HG03342 (cell line): Measurements from ENCODE around the gene DRGX.

Experiments used
- ATAC-seq: cut with Tn5 transposase; IDR thresholded peaks from one replicate; pipeline ENCODE4 v1.9.1; 2021; ENCODE audit warnings: mild to moderate bottlenecking, moderate library complexity; ENCODE audit not compliant: unreplicated experiment

Gene DRGX

GRCh38 chr10:49384268-49384953, 11.5 kb downstream of the DRGX start:
- no peak for ATAC-seq

- ATAC-seq, result no peak
Measured at GRCh38 chr10:49383853-49384252, 12.0 kb downstream of the DRGX start.

GRCh38 chr10:49382826-49383225, 13.1 kb downstream of the DRGX start:
- ATAC-seq, result no peak

- ATAC-seq, result no peak
Measured at GRCh38 chr10:49382226-49382625, 13.7 kb downstream of the DRGX start.

GRCh38 chr10:49381111-49381900, 14.6 kb downstream of the DRGX start:
- no peak for ATAC-seq

- ATAC-seq, result no peak
Measured at GRCh38 chr10:49379596-49380410, 16.1 kb downstream of the DRGX start.

- ATAC-seq, result no peak
Measured at GRCh38 chr10:49377256-49377655, 18.6 kb downstream of the DRGX start.

- ATAC-seq, result no peak
Measured at GRCh38 chr10:49375611-49376010, 20.3 kb downstream of the DRGX start.

- ATAC-seq, result no peak
Measured at GRCh38 chr10:49374740-49375139, 21.1 kb downstream of the DRGX start.

GRCh38 chr10:49373361-49373760, 22.5 kb downstream of the DRGX start:
- ATAC-seq, result no peak

GRCh38 chr10:49371967-49372366, 23.9 kb downstream of the DRGX start:
- ATAC-seq, result no peak

GRCh38 chr10:49370326-49371100, 25.4 kb downstream of the DRGX start:
- no peak for ATAC-seq

- ATAC-seq, result no peak
Measured at GRCh38 chr10:49369216-49370162, 26.4 kb downstream of the DRGX start.

- no peak for ATAC-seq
Measured at GRCh38 chr10:49368256-49368655, 27.6 kb downstream of the DRGX start.

GRCh38 chr10:49367600-49367999, 28.3 kb downstream of the DRGX start:
- ATAC-seq, result no peak

- no peak for ATAC-seq
Measured at GRCh38 chr10:49366460-49366859, 29.4 kb downstream of the DRGX start.

GRCh38 chr10:49365675-49366415, 30.0 kb downstream of the DRGX start:
- ATAC-seq, result no peak

GRCh38 chr10:49365275-49365674, 30.6 kb downstream of the DRGX start:
- no peak for ATAC-seq

- ATAC-seq, result no peak
Measured at GRCh38 chr10:49364747-49365146, 31.1 kb downstream of the DRGX start.
